Measurements from ENCODE around the gene TTI1.

GRCh38 chr20:38055294-38055693, 22.0 kb upstream of the TTI1 start:
- TF ChIP-seq CTCF (IDR thresholded peaks at IDR 0.05): no peak
- no peak for TF ChIP-seq POLR2A (IDR thresholded peaks at IDR 0.05)
